SK-N-SH treated with all-trans-retinoic acid at 6 μM for 48 hours (cell line): ENCODE measurements around the gene UBN2.
A peak's percentile ranks its signal among the peaks of the same experiment; 100 is the strongest.

Experiments used
- ATAC-seq: fragments of 200-7000 bp; cut with Tn5 transposase; 3 replicates; pipeline ENCODE4 v1.9.1; 2020; ENCODE audit warnings: mild to moderate bottlenecking, moderate library complexity
- BACH2 ChIP-seq: fragments of 250-450 bp; sonication (Bioruptor Pico); IDR thresholded peaks from 2 replicates; pipeline ENCODE4 v1.9.0; 2021; ENCODE audit warnings: mild to moderate bottlenecking, borderline replicate concordance
- CREB5 ChIP-seq: fragments of 250-450 bp; sonication (Bioruptor Pico); IDR thresholded peaks from 2 replicates; pipeline ENCODE4 v1.5.1; 2020; ENCODE audit warnings: low read depth, mild to moderate bottlenecking, moderate library complexity
- CSDC2 ChIP-seq: fragments of 250-450 bp; sonication (Bioruptor Pico); IDR thresholded peaks from 2 replicates; pipeline ENCODE4 v1.5.0; 2020; ENCODE audit warnings: mild to moderate bottlenecking, moderate library complexity
- GLIS3 ChIP-seq: fragments of 250-450 bp; sonication (Bioruptor Pico); IDR thresholded peaks from 2 replicates; pipeline ENCODE4 v1.5.0; 2020; ENCODE audit warnings: mild to moderate bottlenecking, moderate library complexity
- OSR1 ChIP-seq: fragments of 250-450 bp; sonication (Bioruptor Pico); IDR thresholded peaks from 2 replicates; pipeline ENCODE4 v1.8.0; 2022; ENCODE audit warnings: moderate library complexity, mild to moderate bottlenecking, inconsistent platforms
- SNAI2 ChIP-seq: fragments of 250-450 bp; sonication (Bioruptor Pico); IDR thresholded peaks from 2 replicates; pipeline ENCODE4 v1.5.0; 2020; ENCODE audit warnings: mild to moderate bottlenecking, moderate library complexity
- TOX ChIP-seq: fragments of 250-450 bp; sonication (Bioruptor Pico); IDR thresholded peaks from 2 replicates; pipeline ENCODE4 v1.8.0; 2021; ENCODE audit warnings: mild to moderate bottlenecking, moderate library complexity, borderline replicate concordance
- TSHZ2 ChIP-seq: fragments of 250-450 bp; sonication (Bioruptor Pico); IDR thresholded peaks from 2 replicates; pipeline ENCODE4 v1.5.0; 2020; ENCODE audit warnings: mild to moderate bottlenecking, moderate library complexity
- ZFP3 ChIP-seq: fragments of 250-450 bp; sonication (Bioruptor Pico); IDR thresholded peaks from 2 replicates; pipeline ENCODE4 v1.5.0; 2020; ENCODE audit warnings: mild to moderate bottlenecking, moderate library complexity
- ZNF565 ChIP-seq: fragments of 450-650 bp; formaldehyde crosslinking; conservative IDR thresholded peaks from 2 replicates; pipeline ENCODE4 v1.5.0; 2020; ENCODE audit warnings: low read depth, mild to moderate bottlenecking, moderate library complexity
- ZNF70 ChIP-seq: fragments of 450-650 bp; formaldehyde crosslinking; IDR thresholded peaks from 2 replicates; pipeline ENCODE4 v1.5.0; 2020; ENCODE audit warnings: mild to moderate bottlenecking, moderate library complexity
- ZNF8 ChIP-seq: fragments of 450-650 bp; formaldehyde crosslinking; IDR thresholded peaks from 2 replicates; pipeline ENCODE4 v1.5.0; 2020; ENCODE audit warnings: mild to moderate bottlenecking, moderate library complexity
- TF ChIP-seq, protein P1 (sequence below): fragments of 250-450 bp; sonication (Bioruptor Pico); IDR thresholded peaks from 2 replicates; pipeline ENCODE4 v1.8.0; 2020; ENCODE audit warnings: mild to moderate bottlenecking, moderate library complexity, borderline replicate concordance
- TF ChIP-seq, protein P2 (sequence below): fragments of 250-450 bp; sonication (Bioruptor Pico); IDR thresholded peaks from 2 replicates; pipeline ENCODE4 v1.8.0; 2021; ENCODE audit warnings: low read depth, mild to moderate bottlenecking, moderate library complexity, borderline replicate concordance
- TF ChIP-seq, protein P3 (sequence below): fragments of 250-450 bp; sonication (Bioruptor Pico); IDR thresholded peaks from 2 replicates; pipeline ENCODE4 v1.5.1; 2021; ENCODE audit warnings: mild to moderate bottlenecking, moderate library complexity

Gene UBN2

DNA sequence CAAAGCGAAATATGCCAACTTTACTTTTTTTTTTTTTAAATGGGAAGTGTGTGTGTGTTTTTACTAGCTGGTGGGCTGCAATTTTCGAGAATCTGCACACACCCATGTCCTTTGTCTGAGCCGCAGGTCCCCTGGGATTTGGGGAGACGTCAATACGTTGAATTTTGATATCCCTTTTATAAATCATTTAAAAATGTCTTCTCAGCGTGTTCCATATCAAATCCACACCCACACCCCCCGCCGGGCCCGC lies 109.7 kb downstream of the UBN2 start:
- 0 out of 2 replicates have a peak, but pooled peaks have one; percentile 68 for TF ChIP-seq SNAI2 (CRISPR knock-in tag)
- 0 out of 2 replicates have a peak, but pooled peaks have one; percentile 20 for TF ChIP-seq TOX (CRISPR knock-in tag)
- no peak for TF ChIP-seq ZNF70 (CRISPR knock-in tag)
- TF ChIP-seq, all 23 proteins: peak for 2
- no peak for ATAC-seq

- ATAC-seq = peak; percentile 86
- TF ChIP-seq, protein P1, sequence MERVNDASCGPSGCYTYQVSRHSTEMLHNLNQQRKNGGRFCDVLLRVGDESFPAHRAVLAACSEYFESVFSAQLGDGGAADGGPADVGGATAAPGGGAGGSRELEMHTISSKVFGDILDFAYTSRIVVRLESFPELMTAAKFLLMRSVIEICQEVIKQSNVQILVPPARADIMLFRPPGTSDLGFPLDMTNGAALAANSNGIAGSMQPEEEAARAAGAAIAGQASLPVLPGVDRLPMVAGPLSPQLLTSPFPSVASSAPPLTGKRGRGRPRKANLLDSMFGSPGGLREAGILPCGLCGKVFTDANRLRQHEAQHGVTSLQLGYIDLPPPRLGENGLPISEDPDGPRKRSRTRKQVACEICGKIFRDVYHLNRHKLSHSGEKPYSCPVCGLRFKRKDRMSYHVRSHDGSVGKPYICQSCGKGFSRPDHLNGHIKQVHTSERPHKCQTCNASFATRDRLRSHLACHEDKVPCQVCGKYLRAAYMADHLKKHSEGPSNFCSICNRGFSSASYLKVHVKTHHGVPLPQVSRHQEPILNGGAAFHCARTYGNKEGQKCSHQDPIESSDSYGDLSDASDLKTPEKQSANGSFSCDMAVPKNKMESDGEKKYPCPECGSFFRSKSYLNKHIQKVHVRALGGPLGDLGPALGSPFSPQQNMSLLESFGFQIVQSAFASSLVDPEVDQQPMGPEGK (CRISPR knock-in tag) = peak; percentile 91; the same call in 1 of the 2 replicates
- TF ChIP-seq, protein P2, sequence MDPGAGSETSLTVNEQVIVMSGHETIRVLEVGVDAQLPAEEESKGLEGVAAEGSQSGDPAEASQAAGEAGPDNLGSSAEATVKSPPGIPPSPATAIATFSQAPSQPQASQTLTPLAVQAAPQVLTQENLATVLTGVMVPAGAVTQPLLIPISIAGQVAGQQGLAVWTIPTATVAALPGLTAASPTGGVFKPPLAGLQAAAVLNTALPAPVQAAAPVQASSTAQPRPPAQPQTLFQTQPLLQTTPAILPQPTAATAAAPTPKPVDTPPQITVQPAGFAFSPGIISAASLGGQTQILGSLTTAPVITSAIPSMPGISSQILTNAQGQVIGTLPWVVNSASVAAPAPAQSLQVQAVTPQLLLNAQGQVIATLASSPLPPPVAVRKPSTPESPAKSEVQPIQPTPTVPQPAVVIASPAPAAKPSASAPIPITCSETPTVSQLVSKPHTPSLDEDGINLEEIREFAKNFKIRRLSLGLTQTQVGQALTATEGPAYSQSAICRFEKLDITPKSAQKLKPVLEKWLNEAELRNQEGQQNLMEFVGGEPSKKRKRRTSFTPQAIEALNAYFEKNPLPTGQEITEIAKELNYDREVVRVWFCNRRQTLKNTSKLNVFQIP (CRISPR knock-in tag) = peak; percentile 82
- TF ChIP-seq ZFP3 (CRISPR knock-in tag) = peak; percentile 84; the same call in 1 of the 2 replicates
- 0 out of 2 replicates have a peak, but pooled peaks have one; percentile 26 for TF ChIP-seq TOX (CRISPR knock-in tag)
- TF ChIP-seq TSHZ2 (CRISPR knock-in tag) = peak; percentile 77
- TF ChIP-seq, protein P3, sequence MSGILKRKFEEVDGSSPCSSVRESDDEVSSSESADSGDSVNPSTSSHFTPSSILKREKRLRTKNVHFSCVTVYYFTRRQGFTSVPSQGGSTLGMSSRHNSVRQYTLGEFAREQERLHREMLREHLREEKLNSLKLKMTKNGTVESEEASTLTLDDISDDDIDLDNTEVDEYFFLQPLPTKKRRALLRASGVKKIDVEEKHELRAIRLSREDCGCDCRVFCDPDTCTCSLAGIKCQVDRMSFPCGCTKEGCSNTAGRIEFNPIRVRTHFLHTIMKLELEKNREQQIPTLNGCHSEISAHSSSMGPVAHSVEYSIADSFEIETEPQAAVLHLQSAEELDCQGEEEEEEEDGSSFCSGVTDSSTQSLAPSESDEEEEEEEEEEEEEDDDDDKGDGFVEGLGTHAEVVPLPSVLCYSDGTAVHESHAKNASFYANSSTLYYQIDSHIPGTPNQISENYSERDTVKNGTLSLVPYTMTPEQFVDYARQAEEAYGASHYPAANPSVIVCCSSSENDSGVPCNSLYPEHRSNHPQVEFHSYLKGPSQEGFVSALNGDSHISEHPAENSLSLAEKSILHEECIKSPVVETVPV = peak; percentile 47; the same call in 1 of the 2 replicates
- TF ChIP-seq GLIS3 (CRISPR knock-in tag) = peak; percentile 81
- TF ChIP-seq CSDC2 (CRISPR knock-in tag) = 0 out of 2 replicates have a peak, but pooled peaks have one; percentile 92
- no peak for TF ChIP-seq SNAI2 (CRISPR knock-in tag)
- no peak for TF ChIP-seq ZNF8 (CRISPR knock-in tag)
Measured at GRCh38 chr7:139341058-139341775, 110.2 kb downstream of the UBN2 start, which contains the start of gene FMC1. TSS of gene FMC1 (plus strand) at chr7:139341337. CDS start at chr7:139341385, 48 bp downstream.

- TF ChIP-seq BACH2 (no peak), OSR1 (CRISPR knock-in tag) (no peak), CREB5 (CRISPR knock-in tag) (no peak), SNAI2 (CRISPR knock-in tag) (no peak), ZNF565 (CRISPR knock-in tag) (no peak)
- TF ChIP-seq, protein P2 (CRISPR knock-in tag) = no peak
- ATAC-seq = no peak
Measured at GRCh38 chr7:139341776-139342226, 110.8 kb downstream of the UBN2 start.
